ENCODE results near the gene MZF1.

The MZF1 gene

GRCh38 chr19:58573658-58574164 lies 576 bp upstream of the MZF1 start:
- no peak overlapping the region for H3K4ac ChIP-seq (ENCODE audit: low read length)
- no peak overlapping the region for H2BK15ac ChIP-seq (ENCODE audit: low read length)
- peaks cover 9 to 11% of the 10 kb centered on the region in 2 donors for H3K4me1 ChIP-seq (ENCODE audit: control insufficient read depth in 2 of 2, insufficient read depth in 1 of 2, low read depth in 1 of 2, low read length in 2 of 2)
- H2AFZ ChIP-seq (ENCODE audit: low read length): peak overlapping the region; percentile 55
- H3K9ac ChIP-seq (ENCODE audit: low read depth, low read length, poor library complexity): peak overlapping the region; percentile 74
- no peak for DNase-seq (ENCODE audit: low spot score)
- H2BK120ac ChIP-seq (ENCODE audit: low read depth, low read length): no peak overlapping the region
- H3K4me3 ChIP-seq (ENCODE audit: low read length in 2 of 2): peak overlapping the region; percentile 58 to 93
- no CpG with 5 or more reads among the region's 20 CpGs for WGBS, 2 donors (ENCODE audit: extremely low coverage in 2 of 2, insufficient read length in 2 of 2, insufficient replicate concordance in 1 of 2)
- H2BK5ac ChIP-seq (ENCODE audit: low read length): no peak overlapping the region
- no peak overlapping the region for H2BK12ac ChIP-seq (ENCODE audit: low read length)
- peak overlapping the region; percentile 3 for H3K27ac ChIP-seq (replicated peaks; ENCODE audit: low read length)
- no peak overlapping the region for H4K8ac ChIP-seq (ENCODE audit: low read depth, low read length)
- H3K9me3 ChIP-seq (replicated peaks in 1 of 2; ENCODE audit: control insufficient read depth in 2 of 2, insufficient read depth in 1 of 2, low read depth in 1 of 2, low read length in 2 of 2): no peaks in the 10 kb centered on the region
- no peak overlapping the region for H2AK5ac ChIP-seq (ENCODE audit: low read depth, low read length)
- H3K79me1 ChIP-seq (ENCODE audit: low read depth, low read length): peaks cover 7% of the 10 kb centered on the region
- no peak overlapping the region for H4K91ac ChIP-seq (ENCODE audit: low read depth, low read length, poor library complexity)
- H3K14ac ChIP-seq (ENCODE audit: low read length): no peak overlapping the region
- no peaks in the 10 kb centered on the region for H3K27me3 ChIP-seq (ENCODE audit: control insufficient read depth in 3 of 3, insufficient read depth in 3 of 3, low read depth in 1 of 3, low read length in 3 of 3)
- peak overlapping the region; percentile 96 for H3K23ac ChIP-seq (ENCODE audit: low read depth, low read length, poor library complexity)
- peaks cover 23 to 48% of the 10 kb centered on the region in 2 donors for H3K36me3 ChIP-seq (replicated peaks in 1 of 2; ENCODE audit: control insufficient read depth in 2 of 2, insufficient read depth in 2 of 2, low read length in 2 of 2)
- H3K18ac ChIP-seq (ENCODE audit: low read length): no peak overlapping the region
- H3K4me2 ChIP-seq (ENCODE audit: insufficient read depth, low read length, poor library complexity, severe bottlenecking): peak overlapping the region; percentile 74

- Histone ChIP-seq H3K4me3 (ENCODE audit: low read length in 2 of 2) (peak overlapping the region; percentile 58 to 72), H2AFZ (ENCODE audit: low read length) (peak overlapping the region; percentile 78), H4K91ac (ENCODE audit: low read depth, low read length, poor library complexity) (no peak overlapping the region), H3K27ac (replicated peaks; ENCODE audit: low read length) (peak overlapping the region; percentile 98), H3K9me3 (replicated peaks in 1 of 2; ENCODE audit: control insufficient read depth in 2 of 2, insufficient read depth in 1 of 2, low read depth in 1 of 2, low read length in 2 of 2) (no peaks in the 10 kb centered on the region), H2BK12ac (ENCODE audit: low read length) (no peak overlapping the region), H3K4me2 (ENCODE audit: insufficient read depth, low read length, poor library complexity, severe bottlenecking) (peak overlapping the region; percentile 58), H2BK5ac (ENCODE audit: low read length) (peak overlapping the region; percentile 99), H3K27me3 (ENCODE audit: control insufficient read depth in 3 of 3, insufficient read depth in 3 of 3, low read depth in 1 of 3, low read length in 3 of 3) (no peaks in the 10 kb centered on the region), H2AK5ac (ENCODE audit: low read depth, low read length) (peak overlapping the region; percentile 30), H3K23ac (ENCODE audit: low read depth, low read length, poor library complexity) (peak overlapping the region; percentile 96), H2BK120ac (ENCODE audit: low read depth, low read length) (no peak overlapping the region), H2BK15ac (ENCODE audit: low read length) (no peak overlapping the region), H3K36me3 (replicated peaks in 1 of 2; ENCODE audit: control insufficient read depth in 2 of 2, insufficient read depth in 2 of 2, low read length in 2 of 2) (peaks cover 28 to 38% of the 10 kb centered on the region in 2 donors), H4K8ac (ENCODE audit: low read depth, low read length) (peak overlapping the region; percentile 84), H3K4ac (ENCODE audit: low read length) (peak overlapping the region; percentile 4), H3K9ac (ENCODE audit: low read depth, low read length, poor library complexity) (peak overlapping the region; percentile 56), H3K18ac (ENCODE audit: low read length) (peak overlapping the region; percentile 21), H3K79me1 (ENCODE audit: low read depth, low read length) (peaks cover 2% of the 10 kb centered on the region), H3K14ac (ENCODE audit: low read length) (no peak overlapping the region), H3K4me1 (ENCODE audit: control insufficient read depth in 2 of 2, insufficient read depth in 1 of 2, low read depth in 1 of 2, low read length in 2 of 2) (peaks cover 9 to 11% of the 10 kb centered on the region in 2 donors)
- WGBS, 2 donors (ENCODE audit: extremely low coverage in 2 of 2, insufficient read length in 2 of 2, insufficient replicate concordance in 1 of 2): no CpG with 5 or more reads among the region's 24 CpGs
- DNase-seq (ENCODE audit: low spot score): no peak
Observed at GRCh38 chr19:58572026-58572817, 913 bp downstream of the MZF1 start.

GRCh38 chr19:58571575-58571947 lies 1.6 kb downstream of the MZF1 start:
- H3K23ac ChIP-seq (ENCODE audit: low read depth, low read length, poor library complexity): no peak overlapping the region
- H3K79me1 ChIP-seq (ENCODE audit: low read depth, low read length): peaks cover 2% of the 10 kb centered on the region
- H3K4ac ChIP-seq (ENCODE audit: low read length): no peak overlapping the region
- peaks cover 9 to 11% of the 10 kb centered on the region in 2 donors for H3K4me1 ChIP-seq (ENCODE audit: control insufficient read depth in 2 of 2, insufficient read depth in 1 of 2, low read depth in 1 of 2, low read length in 2 of 2)
- no peak for DNase-seq (ENCODE audit: low spot score)
- no peak overlapping the region for H2BK120ac ChIP-seq (ENCODE audit: low read depth, low read length)
- H2BK15ac ChIP-seq (ENCODE audit: low read length): no peak overlapping the region
- no peak overlapping the region for H3K14ac ChIP-seq (ENCODE audit: low read length)
- no peak overlapping the region for H4K8ac ChIP-seq (ENCODE audit: low read depth, low read length)
- H2BK12ac ChIP-seq (ENCODE audit: low read length): no peak overlapping the region
- no peak overlapping the region for H3K27ac ChIP-seq (replicated peaks; ENCODE audit: low read length)
- no peak overlapping the region for H3K9ac ChIP-seq (ENCODE audit: low read depth, low read length, poor library complexity)
- no peak overlapping the region for H2AFZ ChIP-seq (ENCODE audit: low read length)
- H2BK5ac ChIP-seq (ENCODE audit: low read length): no peak overlapping the region
- no peak overlapping the region for H2AK5ac ChIP-seq (ENCODE audit: low read depth, low read length)
- H3K18ac ChIP-seq (ENCODE audit: low read length): no peak overlapping the region
- H3K4me3 ChIP-seq (ENCODE audit: low read length in 2 of 2): no peak overlapping the region
- H4K91ac ChIP-seq (ENCODE audit: low read depth, low read length, poor library complexity): no peak overlapping the region
- H3K27me3 ChIP-seq (ENCODE audit: control insufficient read depth in 3 of 3, insufficient read depth in 3 of 3, low read depth in 1 of 3, low read length in 3 of 3): no peaks in the 10 kb centered on the region
- WGBS, 2 donors (ENCODE audit: extremely low coverage in 2 of 2, insufficient read length in 2 of 2, insufficient replicate concordance in 1 of 2): no CpG with 5 or more reads among the region's 8 CpGs
- no peaks in the 10 kb centered on the region for H3K9me3 ChIP-seq (replicated peaks in 1 of 2; ENCODE audit: control insufficient read depth in 2 of 2, insufficient read depth in 1 of 2, low read depth in 1 of 2, low read length in 2 of 2)
- H3K4me2 ChIP-seq (ENCODE audit: insufficient read depth, low read length, poor library complexity, severe bottlenecking): no peak overlapping the region
- peaks cover 30 to 43% of the 10 kb centered on the region in 2 donors for H3K36me3 ChIP-seq (replicated peaks in 1 of 2; ENCODE audit: control insufficient read depth in 2 of 2, insufficient read depth in 2 of 2, low read length in 2 of 2)

- no peak overlapping the region for H2BK12ac ChIP-seq (ENCODE audit: low read length)
- H3K4me2 ChIP-seq (ENCODE audit: insufficient read depth, low read length, poor library complexity, severe bottlenecking): no peak overlapping the region
- H2BK120ac ChIP-seq (ENCODE audit: low read depth, low read length): no peak overlapping the region
- no peak overlapping the region for H3K9ac ChIP-seq (ENCODE audit: low read depth, low read length, poor library complexity)
- no peak overlapping the region for H4K91ac ChIP-seq (ENCODE audit: low read depth, low read length, poor library complexity)
- H3K14ac ChIP-seq (ENCODE audit: low read length): no peak overlapping the region
- no peak overlapping the region for H2AFZ ChIP-seq (ENCODE audit: low read length)
- H3K18ac ChIP-seq (ENCODE audit: low read length): no peak overlapping the region
- H3K23ac ChIP-seq (ENCODE audit: low read depth, low read length, poor library complexity): no peak overlapping the region
- H3K36me3 ChIP-seq (replicated peaks in 1 of 2; ENCODE audit: control insufficient read depth in 2 of 2, insufficient read depth in 2 of 2, low read length in 2 of 2): peaks cover 30 to 46% of the 10 kb centered on the region in 2 donors
- H4K8ac ChIP-seq (ENCODE audit: low read depth, low read length): no peak overlapping the region
- H3K4me3 ChIP-seq (ENCODE audit: low read length in 2 of 2): no peak overlapping the region
- H2AK5ac ChIP-seq (ENCODE audit: low read depth, low read length): no peak overlapping the region
- WGBS, 2 donors (ENCODE audit: extremely low coverage in 2 of 2, insufficient read length in 2 of 2, insufficient replicate concordance in 1 of 2): no CpG with 5 or more reads among the region's 25 CpGs
- no peak overlapping the region for H2BK5ac ChIP-seq (ENCODE audit: low read length)
- DNase-seq (ENCODE audit: low spot score): no peak
- H3K79me1 ChIP-seq (ENCODE audit: low read depth, low read length): peaks cover 2% of the 10 kb centered on the region
- H3K9me3 ChIP-seq (replicated peaks in 1 of 2; ENCODE audit: control insufficient read depth in 2 of 2, insufficient read depth in 1 of 2, low read depth in 1 of 2, low read length in 2 of 2): no peaks in the 10 kb centered on the region
- H3K4ac ChIP-seq (ENCODE audit: low read length): no peak overlapping the region
- H3K4me1 ChIP-seq (ENCODE audit: control insufficient read depth in 2 of 2, insufficient read depth in 1 of 2, low read depth in 1 of 2, low read length in 2 of 2): peaks cover 9 to 11% of the 10 kb centered on the region in 2 donors
- no peak overlapping the region for H2BK15ac ChIP-seq (ENCODE audit: low read length)
- H3K27me3 ChIP-seq (ENCODE audit: control insufficient read depth in 3 of 3, insufficient read depth in 3 of 3, low read depth in 1 of 3, low read length in 3 of 3): no peaks in the 10 kb centered on the region
- no peak overlapping the region for H3K27ac ChIP-seq (replicated peaks; ENCODE audit: low read length)
Observed at GRCh38 chr19:58570770-58571574, 2.2 kb downstream of the MZF1 start.

All from neuronal stem cell (in vitro differentiated cells).